ENCODE results near the gene FBXL4.

FBXL4 gene

DNA sequence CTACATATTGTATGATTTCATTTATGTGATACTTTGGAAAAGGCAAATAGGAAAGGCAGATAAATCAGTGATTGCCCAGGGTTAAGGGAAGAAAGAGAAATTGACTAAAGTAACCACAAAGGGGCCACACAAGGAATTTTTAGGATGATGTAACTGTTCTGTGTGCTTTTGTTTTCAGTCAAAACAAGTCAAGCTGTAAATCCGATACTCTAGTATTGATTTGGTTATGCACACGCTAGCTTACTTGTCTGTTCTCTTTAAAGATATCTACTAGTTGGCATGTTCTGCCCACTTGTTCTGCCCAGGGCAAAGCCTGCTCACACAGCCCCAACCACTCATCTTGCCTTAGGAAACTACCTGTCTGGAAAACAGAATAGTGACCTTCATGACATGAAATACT is 6.4 kb downstream of the FBXL4 start:
- DNase-seq = no peak
- Histone ChIP-seq H3K4me1 (peaks cover 0 to 17% (median 1%) of the 10 kb centered on the region in 4 donors), H3K4me3 (no peak overlapping the region), H3K27ac (no peak overlapping the region), H3K9me3 (peaks cover 0 to 25% (median 3%) of the 10 kb centered on the region in 3 donors), H3K27me3 (no peaks in the 10 kb centered on the region), H3K36me3 (peaks cover 0 to 8% (median 0%) of the 10 kb centered on the region in 3 donors)
- TF ChIP-seq, protein P1, sequence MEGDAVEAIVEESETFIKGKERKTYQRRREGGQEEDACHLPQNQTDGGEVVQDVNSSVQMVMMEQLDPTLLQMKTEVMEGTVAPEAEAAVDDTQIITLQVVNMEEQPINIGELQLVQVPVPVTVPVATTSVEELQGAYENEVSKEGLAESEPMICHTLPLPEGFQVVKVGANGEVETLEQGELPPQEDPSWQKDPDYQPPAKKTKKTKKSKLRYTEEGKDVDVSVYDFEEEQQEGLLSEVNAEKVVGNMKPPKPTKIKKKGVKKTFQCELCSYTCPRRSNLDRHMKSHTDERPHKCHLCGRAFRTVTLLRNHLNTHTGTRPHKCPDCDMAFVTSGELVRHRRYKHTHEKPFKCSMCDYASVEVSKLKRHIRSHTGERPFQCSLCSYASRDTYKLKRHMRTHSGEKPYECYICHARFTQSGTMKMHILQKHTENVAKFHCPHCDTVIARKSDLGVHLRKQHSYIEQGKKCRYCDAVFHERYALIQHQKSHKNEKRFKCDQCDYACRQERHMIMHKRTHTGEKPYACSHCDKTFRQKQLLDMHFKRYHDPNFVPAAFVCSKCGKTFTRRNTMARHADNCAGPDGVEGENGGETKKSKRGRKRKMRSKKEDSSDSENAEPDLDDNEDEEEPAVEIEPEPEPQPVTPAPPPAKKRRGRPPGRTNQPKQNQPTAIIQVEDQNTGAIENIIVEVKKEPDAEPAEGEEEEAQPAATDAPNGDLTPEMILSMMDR (IDR thresholded peaks at IDR 0.05) = no peak
- intact Hi-C loops (cut with DNase I; ENCODE audit: low total_unique reads) = no loop called here

DNA sequence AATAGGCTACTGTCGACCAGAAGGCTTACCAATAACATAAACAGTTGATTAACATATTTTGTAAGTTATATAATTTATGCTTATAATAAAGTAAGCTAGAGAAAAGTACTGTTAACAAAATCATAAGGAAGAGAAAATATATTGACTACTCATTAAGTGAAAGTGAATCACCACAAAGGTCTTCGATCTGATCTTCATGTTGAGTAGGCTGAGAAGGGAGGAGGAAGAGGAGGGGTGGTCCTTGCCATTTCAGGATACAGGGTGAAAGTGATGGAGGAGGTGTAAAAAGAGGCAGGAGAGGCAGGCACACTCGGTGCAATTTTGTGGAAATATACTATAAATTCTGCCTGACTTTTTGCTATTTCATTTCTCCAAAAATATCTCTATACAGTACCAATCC is 10.4 kb downstream of the FBXL4 start:
- no peak overlapping the region for H3K4me3 ChIP-seq
- H3K27ac ChIP-seq = no peak overlapping the region
- intact Hi-C loops (cut with DNase I; ENCODE audit: low total_unique reads) = no loop called here
- H3K4me1 ChIP-seq = no peaks in the 10 kb centered on the region
- TF ChIP-seq, protein P1 (IDR thresholded peaks at IDR 0.05) = no peak
- H3K9me3 ChIP-seq = peaks cover 0 to 24% (median 3%) of the 10 kb centered on the region in 3 donors
- peaks cover 0 to 8% (median 0%) of the 10 kb centered on the region in 3 donors for H3K36me3 ChIP-seq
- no peak for DNase-seq
- no peaks in the 10 kb centered on the region for H3K27me3 ChIP-seq

- DNase-seq = no peak
- intact Hi-C loops (cut with DNase I; ENCODE audit: low total_unique reads) = no loop called here
- no peaks in the 10 kb centered on the region for H3K27me3 ChIP-seq
- peaks cover 0 to 14% (median 3%) of the 10 kb centered on the region in 4 donors for H3K4me1 ChIP-seq
- no peak overlapping the region for H3K4me3 ChIP-seq
- H3K9me3 ChIP-seq = no peaks in the 10 kb centered on the region
- no peak overlapping the region for H3K27ac ChIP-seq
- H3K36me3 ChIP-seq = no peaks in the 10 kb centered on the region
- TF ChIP-seq, protein P1 (IDR thresholded peaks at IDR 0.05) = no peak
These were observed 15.4 kb downstream of the FBXL4 start for GRCh38 chr6:98932381-98932780.

GRCh38 chr6:98931696-98932095 is 16.1 kb downstream of the FBXL4 start:
- TF ChIP-seq, protein P1 (IDR thresholded peaks at IDR 0.05) = no peak
- Histone ChIP-seq H3K36me3 (peaks cover 0 to 6% (median 2%) of the 10 kb centered on the region in 3 donors), H3K4me1 (peaks cover 0 to 14% (median 3%) of the 10 kb centered on the region in 4 donors), H3K27ac (no peak overlapping the region), H3K9me3 (no peaks in the 10 kb centered on the region), H3K4me3 (no peak overlapping the region), H3K27me3 (no peaks in the 10 kb centered on the region)
- intact Hi-C loops (cut with DNase I; ENCODE audit: low total_unique reads) = no loop called here
- DNase-seq = no peak

- Histone ChIP-seq H3K4me1 (peaks cover 0 to 18% (median 3%) of the 10 kb centered on the region in 4 donors), H3K27me3 (no peaks in the 10 kb centered on the region), H3K27ac (no peak overlapping the region), H3K4me3 (no peak overlapping the region), H3K9me3 (no peaks in the 10 kb centered on the region), H3K36me3 (peaks cover 0 to 10% (median 8%) of the 10 kb centered on the region in 3 donors)
- TF ChIP-seq, protein P1 (IDR thresholded peaks at IDR 0.05) = no peak
- intact Hi-C loops (cut with DNase I; ENCODE audit: low total_unique reads) = no loop called here
- DNase-seq = no peak
These were observed 18.2 kb downstream of the FBXL4 start for GRCh38 chr6:98929498-98930060.
